Measurements from ENCODE around the gene ACYP2.

ACYP2 gene

DNA sequence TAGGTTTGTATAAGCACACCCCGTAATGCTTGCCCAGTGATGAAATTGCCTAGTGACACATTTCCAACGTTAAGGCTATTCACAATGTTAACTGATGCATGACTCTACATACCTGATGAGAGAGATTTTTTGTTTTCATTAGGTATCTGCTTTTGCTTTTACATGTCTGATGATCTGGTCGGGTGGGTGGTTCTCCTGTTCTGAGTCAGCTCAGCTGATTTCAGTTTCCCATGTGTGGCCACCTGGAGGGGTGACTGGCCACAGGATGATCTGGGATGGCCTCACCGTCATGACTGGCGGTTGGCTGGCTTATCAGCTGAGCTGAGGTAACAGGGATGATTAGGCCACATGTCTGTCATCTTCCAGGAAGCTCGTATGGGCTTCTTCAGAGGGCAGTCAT lies 33.8 kb upstream of the ACYP2 start:
- Histone ChIP-seq H4K20me1 (ENCODE audit: insufficient read depth) (no peaks in the 10 kb centered on the region), H3K4me3 (IDR thresholded peaks at IDR 0.05; ENCODE audit: insufficient read depth, low read depth, low read length) (no peak overlapping the region), H3K4me1 (ENCODE audit: low read depth, poor library complexity, severe bottlenecking) (peaks cover 40% of the 10 kb centered on the region), H3K27ac (peak overlapping the region; percentile 10; the same call in 1 of the 2 replicates), H3K79me2 (ENCODE audit: insufficient read depth, low read depth) (no peaks in the 10 kb centered on the region), H3K4me2 (peak overlapping the region; percentile 35), H2AFZ (ENCODE audit: low read depth) (peak overlapping the region; percentile 15; the same call in 1 of the 2 replicates), H3K27me3 (ENCODE audit: insufficient read depth, low read depth) (no peaks in the 10 kb centered on the region), H3K36me3 (ENCODE audit: insufficient read depth) (no peaks in the 10 kb centered on the region), H3K9ac (no peak overlapping the region; the same call in 1 of the 2 replicates)
- TF ChIP-seq, protein P1, sequence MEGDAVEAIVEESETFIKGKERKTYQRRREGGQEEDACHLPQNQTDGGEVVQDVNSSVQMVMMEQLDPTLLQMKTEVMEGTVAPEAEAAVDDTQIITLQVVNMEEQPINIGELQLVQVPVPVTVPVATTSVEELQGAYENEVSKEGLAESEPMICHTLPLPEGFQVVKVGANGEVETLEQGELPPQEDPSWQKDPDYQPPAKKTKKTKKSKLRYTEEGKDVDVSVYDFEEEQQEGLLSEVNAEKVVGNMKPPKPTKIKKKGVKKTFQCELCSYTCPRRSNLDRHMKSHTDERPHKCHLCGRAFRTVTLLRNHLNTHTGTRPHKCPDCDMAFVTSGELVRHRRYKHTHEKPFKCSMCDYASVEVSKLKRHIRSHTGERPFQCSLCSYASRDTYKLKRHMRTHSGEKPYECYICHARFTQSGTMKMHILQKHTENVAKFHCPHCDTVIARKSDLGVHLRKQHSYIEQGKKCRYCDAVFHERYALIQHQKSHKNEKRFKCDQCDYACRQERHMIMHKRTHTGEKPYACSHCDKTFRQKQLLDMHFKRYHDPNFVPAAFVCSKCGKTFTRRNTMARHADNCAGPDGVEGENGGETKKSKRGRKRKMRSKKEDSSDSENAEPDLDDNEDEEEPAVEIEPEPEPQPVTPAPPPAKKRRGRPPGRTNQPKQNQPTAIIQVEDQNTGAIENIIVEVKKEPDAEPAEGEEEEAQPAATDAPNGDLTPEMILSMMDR (conservative IDR thresholded peaks at IDR 0.05; ENCODE audit: low read depth, low read length), result no peak

DNA sequence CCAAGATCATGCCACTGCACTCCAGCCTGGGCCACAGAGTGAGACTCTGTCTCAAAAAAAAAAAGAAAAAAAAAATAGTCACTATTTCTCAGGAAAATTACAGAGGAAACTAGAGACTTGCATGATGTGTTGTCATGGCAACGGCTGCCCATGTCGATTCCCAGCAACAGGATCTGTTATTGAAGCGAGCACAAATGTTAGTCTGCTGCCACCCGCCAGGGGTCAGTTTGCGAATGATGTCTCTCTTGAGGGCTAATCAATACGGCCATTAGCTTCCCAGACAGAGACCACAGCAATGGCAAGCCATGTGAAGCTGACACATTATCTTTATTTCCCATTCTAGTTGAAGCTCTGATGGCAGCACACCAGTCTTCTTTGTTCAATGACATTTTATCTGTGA lies 32.4 kb upstream of the ACYP2 start:
- no peak overlapping the region for H3K9ac ChIP-seq
- peaks cover 40% of the 10 kb centered on the region for H3K4me1 ChIP-seq (ENCODE audit: low read depth, poor library complexity, severe bottlenecking)
- no peak overlapping the region for H3K4me2 ChIP-seq
- no peaks in the 10 kb centered on the region for H4K20me1 ChIP-seq (ENCODE audit: insufficient read depth)
- H2AFZ ChIP-seq (ENCODE audit: low read depth), result no peak overlapping the region
- no peaks in the 10 kb centered on the region for H3K27me3 ChIP-seq (ENCODE audit: insufficient read depth, low read depth)
- TF ChIP-seq, protein P1 (conservative IDR thresholded peaks at IDR 0.05; ENCODE audit: low read depth, low read length), result no peak
- no peaks in the 10 kb centered on the region for H3K79me2 ChIP-seq (ENCODE audit: insufficient read depth, low read depth)
- H3K27ac ChIP-seq, result no peak overlapping the region
- no peaks in the 10 kb centered on the region for H3K36me3 ChIP-seq (ENCODE audit: insufficient read depth)
- no peak overlapping the region for H3K4me3 ChIP-seq (IDR thresholded peaks at IDR 0.05; ENCODE audit: insufficient read depth, low read depth, low read length)

GRCh38 chr2:54083445-54083844 lies 32.0 kb upstream of the ACYP2 start:
- TF ChIP-seq, protein P1 (conservative IDR thresholded peaks at IDR 0.05; ENCODE audit: low read depth, low read length), result no peak
- Histone ChIP-seq H3K4me2 (no peak overlapping the region), H3K27ac (no peak overlapping the region), H3K4me1 (ENCODE audit: low read depth, poor library complexity, severe bottlenecking) (peaks cover 40% of the 10 kb centered on the region), H3K79me2 (ENCODE audit: insufficient read depth, low read depth) (no peaks in the 10 kb centered on the region), H3K36me3 (ENCODE audit: insufficient read depth) (no peaks in the 10 kb centered on the region), H4K20me1 (ENCODE audit: insufficient read depth) (no peaks in the 10 kb centered on the region), H3K27me3 (ENCODE audit: insufficient read depth, low read depth) (no peaks in the 10 kb centered on the region), H3K4me3 (IDR thresholded peaks at IDR 0.05; ENCODE audit: insufficient read depth, low read depth, low read length) (no peak overlapping the region), H3K9ac (no peak overlapping the region), H2AFZ (ENCODE audit: low read depth) (no peak overlapping the region; the same call in 1 of the 2 replicates)

- H4K20me1 ChIP-seq (ENCODE audit: insufficient read depth), result no peaks in the 10 kb centered on the region
- no peak overlapping the region for H3K9ac ChIP-seq
- H3K27ac ChIP-seq, result no peak overlapping the region
- no peaks in the 10 kb centered on the region for H3K79me2 ChIP-seq (ENCODE audit: insufficient read depth, low read depth)
- no peak overlapping the region for H2AFZ ChIP-seq (ENCODE audit: low read depth)
- H3K4me2 ChIP-seq, result no peak overlapping the region
- H3K36me3 ChIP-seq (ENCODE audit: insufficient read depth), result no peaks in the 10 kb centered on the region
- H3K4me3 ChIP-seq (IDR thresholded peaks at IDR 0.05; ENCODE audit: insufficient read depth, low read depth, low read length), result no peak overlapping the region
- no peaks in the 10 kb centered on the region for H3K27me3 ChIP-seq (ENCODE audit: insufficient read depth, low read depth)
- TF ChIP-seq, protein P1 (conservative IDR thresholded peaks at IDR 0.05; ENCODE audit: low read depth, low read length), result no peak
- H3K4me1 ChIP-seq (ENCODE audit: low read depth, poor library complexity, severe bottlenecking), result peaks cover 40% of the 10 kb centered on the region
Observed at GRCh38 chr2:54084600-54084999, 30.8 kb upstream of the ACYP2 start.
